DND-41 (cell line): ENCODE results near the gene SCN9A.

ENCODE experiments used
- ATAC-seq: fragments of 200-7000 bp; cut with Tn5 transposase; 3 replicates; pipeline ENCODE4 v1.9.1; 2021; ENCODE audit warnings: low read depth; ENCODE audit not compliant: insufficient read depth
- DNase-seq: peaks from one replicate; pipeline ENCODE4 v3.0.0-alpha.2; 2020
- H2AFZ ChIP-seq: 2 replicates; pipeline ENCODE4 v1.6.0; 2012; ENCODE audit warnings: low read depth, low read length
- H3K27ac ChIP-seq: 2 replicates; pipeline ENCODE4 v1.5.1; 2012; ENCODE audit warnings: low read length, inconsistent platforms
- H3K27me3 ChIP-seq: fragments of 200-600 bp; sonication (generic); 2 replicates; pipeline ENCODE4 v1.6.0; 2012; ENCODE audit warnings: low read length, mild to moderate bottlenecking, inconsistent platforms; ENCODE audit not compliant: insufficient read depth, poor library complexity
- H3K36me3 ChIP-seq: 2 replicates; pipeline ENCODE4 v1.5.1; 2012; ENCODE audit warnings: low read length, inconsistent platforms; ENCODE audit not compliant: insufficient read depth
- H3K4me1 ChIP-seq: 2 replicates; pipeline ENCODE4 v1.5.1; 2012; ENCODE audit warnings: mild to moderate bottlenecking, low read length; ENCODE audit not compliant: insufficient read depth
- H3K4me2 ChIP-seq: 2 replicates; pipeline ENCODE4 v1.6.0; 2012; ENCODE audit warnings: mild to moderate bottlenecking, moderate library complexity, low read length, inconsistent platforms; ENCODE audit not compliant: insufficient read depth
- H3K4me3 ChIP-seq, 2 experiments: fragments of 200-600 bp in 1 of 2; shearing (Covaris generic) in 1 of 2; 2 replicates each; pipeline ENCODE4 v1.5.1; 2012 to 2016; ENCODE audit warnings: inconsistent platforms in 2 of 2, low read length in 2 of 2, mild to moderate bottlenecking in 2 of 2, low read depth in 1 of 2, moderate library complexity in 1 of 2
- H3K79me2 ChIP-seq: 2 replicates; pipeline ENCODE4 v1.6.0; 2012; ENCODE audit warnings: low read length, inconsistent platforms; ENCODE audit not compliant: insufficient read depth
- H3K9ac ChIP-seq: 2 replicates; pipeline ENCODE4 v1.6.0; 2012; ENCODE audit warnings: low read depth, mild to moderate bottlenecking, inconsistent platforms, low read length, moderate library complexity
- H3K9me3 ChIP-seq: 2 replicates; pipeline ENCODE4 v1.5.1; 2012; ENCODE audit warnings: low read length, moderate library complexity, mild to moderate bottlenecking, inconsistent platforms; ENCODE audit not compliant: insufficient read depth, severe bottlenecking
- H4K20me1 ChIP-seq: 2 replicates; pipeline ENCODE4 v1.6.0; 2012; ENCODE audit warnings: low read length; ENCODE audit not compliant: insufficient read depth
- EZH2 ChIP-seq: IDR thresholded peaks from 3 replicates; pipeline ENCODE4 v1.6.1; 2012; ENCODE audit warnings: borderline replicate concordance, low read depth, mild to moderate bottlenecking, moderate library complexity, low read length, inconsistent platforms; ENCODE audit not compliant: severe bottlenecking
- TF ChIP-seq, protein P1 (sequence below): IDR thresholded peaks from 2 replicates; pipeline ENCODE4 v1.5.1; 2012; ENCODE audit warnings: borderline replicate concordance, low read length, moderate library complexity, mild to moderate bottlenecking; ENCODE audit not compliant: poor library complexity, severe bottlenecking; ENCODE audit errors: extremely low read depth

SCN9A gene

DNA sequence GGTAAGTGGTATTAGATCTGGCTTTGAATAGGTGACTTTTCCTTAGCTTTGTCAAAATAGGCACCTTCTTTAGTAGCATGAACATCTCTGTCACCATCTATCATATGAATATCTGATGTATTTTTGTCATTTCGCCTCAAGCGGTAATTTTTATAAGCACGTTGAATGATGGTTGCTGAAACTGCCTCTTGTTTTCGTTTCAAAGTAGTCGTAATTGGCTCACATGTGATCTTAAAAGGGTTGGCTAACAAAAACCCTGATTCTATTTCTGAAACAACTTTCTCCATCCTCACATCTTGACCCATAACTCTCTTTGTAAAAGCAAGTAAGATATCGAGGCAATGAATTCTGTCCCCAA is 29.8 kb upstream of the SCN9A start:
- Histone ChIP-seq H3K4me2 (no peak overlapping the region), H3K9ac (no peak overlapping the region), H3K36me3 (no peaks in the 10 kb centered on the region), H3K9me3 (no peaks in the 10 kb centered on the region), H3K79me2 (no peaks in the 10 kb centered on the region), H3K4me3 (no peak overlapping the region), H3K27ac (no peak overlapping the region), H2AFZ (no peak overlapping the region), H3K4me1 (no peaks in the 10 kb centered on the region), H3K27me3 (no peaks in the 10 kb centered on the region), H4K20me1 (no peaks in the 10 kb centered on the region)
- ATAC-seq (no peak), DNase-seq (no peak)
- TF ChIP-seq, protein P1, sequence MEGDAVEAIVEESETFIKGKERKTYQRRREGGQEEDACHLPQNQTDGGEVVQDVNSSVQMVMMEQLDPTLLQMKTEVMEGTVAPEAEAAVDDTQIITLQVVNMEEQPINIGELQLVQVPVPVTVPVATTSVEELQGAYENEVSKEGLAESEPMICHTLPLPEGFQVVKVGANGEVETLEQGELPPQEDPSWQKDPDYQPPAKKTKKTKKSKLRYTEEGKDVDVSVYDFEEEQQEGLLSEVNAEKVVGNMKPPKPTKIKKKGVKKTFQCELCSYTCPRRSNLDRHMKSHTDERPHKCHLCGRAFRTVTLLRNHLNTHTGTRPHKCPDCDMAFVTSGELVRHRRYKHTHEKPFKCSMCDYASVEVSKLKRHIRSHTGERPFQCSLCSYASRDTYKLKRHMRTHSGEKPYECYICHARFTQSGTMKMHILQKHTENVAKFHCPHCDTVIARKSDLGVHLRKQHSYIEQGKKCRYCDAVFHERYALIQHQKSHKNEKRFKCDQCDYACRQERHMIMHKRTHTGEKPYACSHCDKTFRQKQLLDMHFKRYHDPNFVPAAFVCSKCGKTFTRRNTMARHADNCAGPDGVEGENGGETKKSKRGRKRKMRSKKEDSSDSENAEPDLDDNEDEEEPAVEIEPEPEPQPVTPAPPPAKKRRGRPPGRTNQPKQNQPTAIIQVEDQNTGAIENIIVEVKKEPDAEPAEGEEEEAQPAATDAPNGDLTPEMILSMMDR, result no peak
- no peak for TF ChIP-seq EZH2

DNA sequence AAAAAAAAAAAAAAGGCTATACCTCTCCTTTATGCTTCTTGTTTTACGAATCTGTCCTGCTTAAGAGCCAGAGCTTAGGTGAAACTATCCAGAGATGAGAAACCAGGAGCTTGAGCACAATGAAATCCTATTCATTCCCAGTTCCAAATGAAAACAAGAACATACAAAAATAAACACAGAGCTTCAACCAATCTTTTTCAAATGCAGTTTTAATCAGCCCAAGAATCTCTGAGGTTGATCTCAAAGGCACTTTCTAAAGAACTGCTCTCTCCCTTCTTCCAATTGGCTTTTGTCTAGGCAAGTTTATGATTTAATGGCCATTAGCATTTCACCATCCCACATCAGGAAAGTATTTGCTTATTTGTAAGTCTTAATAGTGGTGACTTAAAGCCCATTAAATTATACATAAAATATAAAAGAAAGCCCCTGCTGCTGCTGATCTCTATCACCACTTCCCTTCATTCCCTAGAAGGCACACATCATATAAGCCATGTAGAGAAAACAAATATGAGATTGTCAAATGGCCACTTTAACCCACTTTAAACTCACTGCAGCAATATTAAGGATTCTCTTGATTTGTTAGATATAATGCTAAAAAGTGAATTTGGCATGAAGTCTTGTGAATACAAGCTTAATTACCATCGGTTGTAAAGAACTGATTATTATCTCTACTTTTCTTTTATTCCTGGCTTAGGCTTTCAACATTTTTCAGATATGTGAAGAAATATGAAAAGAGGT is 29.3 kb upstream of the SCN9A start:
- TF ChIP-seq, protein P1, result no peak
- no peak for TF ChIP-seq EZH2
- H3K27me3 ChIP-seq, result no peaks in the 10 kb centered on the region
- no peak overlapping the region for H3K4me3 ChIP-seq
- no peak overlapping the region for H2AFZ ChIP-seq
- H4K20me1 ChIP-seq, result no peaks in the 10 kb centered on the region
- no peaks in the 10 kb centered on the region for H3K36me3 ChIP-seq
- H3K27ac ChIP-seq, result no peak overlapping the region
- H3K9ac ChIP-seq, result no peak overlapping the region
- no peak overlapping the region for H3K4me2 ChIP-seq
- H3K79me2 ChIP-seq, result no peaks in the 10 kb centered on the region
- H3K4me1 ChIP-seq, result no peaks in the 10 kb centered on the region
- no peak for ATAC-seq
- no peaks in the 10 kb centered on the region for H3K9me3 ChIP-seq
- DNase-seq, result no peak

DNA sequence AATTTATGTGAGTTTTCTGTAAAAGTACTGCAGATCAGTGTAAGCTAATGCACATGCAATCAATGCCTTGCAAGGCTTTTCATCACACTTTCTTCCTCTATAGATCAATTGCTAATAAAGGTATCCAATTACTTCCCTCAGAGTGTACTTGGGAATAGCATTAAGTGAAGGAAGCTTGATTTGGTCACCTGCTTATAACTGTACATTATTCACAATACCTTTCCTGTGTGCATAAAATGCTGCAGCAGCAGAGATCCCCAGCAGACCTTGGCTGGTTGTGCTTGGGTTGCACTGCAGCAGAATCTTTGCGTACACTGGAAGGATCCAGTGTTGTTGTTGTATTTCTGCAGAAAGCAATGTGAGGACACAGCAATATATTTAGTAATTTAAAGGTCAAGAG is 18.5 kb upstream of the SCN9A start:
- Histone ChIP-seq H3K9me3 (no peaks in the 10 kb centered on the region), H4K20me1 (no peaks in the 10 kb centered on the region), H3K9ac (no peak overlapping the region), H3K36me3 (no peaks in the 10 kb centered on the region), H3K27ac (no peak overlapping the region), H3K4me2 (no peak overlapping the region), H3K79me2 (no peaks in the 10 kb centered on the region), H3K27me3 (no peaks in the 10 kb centered on the region), H3K4me3 (no peak overlapping the region), H2AFZ (no peak overlapping the region), H3K4me1 (no peaks in the 10 kb centered on the region)
- TF ChIP-seq EZH2, result no peak
- TF ChIP-seq, protein P1, result no peak
- ATAC-seq (no peak), DNase-seq (no peak)
